Mesothelial cell of epicardium (in vitro differentiated cells): ENCODE data around the gene FHDC1. TPM values are rescaled to one million over a fixed set of nuclear protein-coding genes. Genes with fewer than 3 reads are reported as not detected.

Source experiments
- DNase-seq, 2 experiments: peaks; one replicate each; pipeline ENCODE4 v3.0.0; 2021; ENCODE audit warnings: low spot score in 2 of 2; ENCODE audit not compliant: unreplicated experiment in 2 of 2
- H3K27ac Mint-ChIP-seq: 2 replicates; pipeline ENCODE4 v1.8.0; 2021; ENCODE audit warnings: mixed read lengths
- H3K27me3 Mint-ChIP-seq: 2 replicates; pipeline ENCODE4 v1.8.0; 2021; ENCODE audit warnings: low read depth, mixed read lengths
- H3K36me3 Mint-ChIP-seq: 2 replicates; pipeline ENCODE4 v1.8.0; 2021; ENCODE audit warnings: mixed read lengths
- H3K4me1 Mint-ChIP-seq: 2 replicates; pipeline ENCODE4 v1.8.0; 2021; ENCODE audit warnings: mixed read lengths
- H3K4me3 Mint-ChIP-seq: 2 replicates; pipeline ENCODE4 v1.8.0; 2021; ENCODE audit warnings: mild to moderate bottlenecking, moderate library complexity, mixed read lengths
- H3K9me3 Mint-ChIP-seq: 2 replicates; pipeline ENCODE4 v1.8.0; 2021; ENCODE audit warnings: mixed read lengths
- CTCF ChIP-seq: fragments of 200-600 bp; sonication (generic); IDR thresholded peaks from one replicate; pipeline ENCODE4 v1.5.0; 2021; ENCODE audit warnings: antibody characterized with exemption; ENCODE audit not compliant: unreplicated experiment
- total RNA-seq: library from RNA; stranded (reverse); gene quantifications from 3 replicates; pipeline ENCODE4 v1.2.1, GENCODE V29; 2021

The FHDC1 gene
- total RNA-seq, 1 donor from 2014 or later = 4.6 TPM

GRCh38 chr4:152953514-152953913 lies 17.4 kb downstream of the FHDC1 start:
- Mint-ChIP-seq H3K27me3 (peaks cover 8% of the 10 kb centered on the region), H3K4me1 (peaks cover 37% of the 10 kb centered on the region), H3K27ac (no peak overlapping the region), H3K36me3 (peaks cover 9% of the 10 kb centered on the region), H3K9me3 (no peaks in the 10 kb centered on the region), H3K4me3 (no peak overlapping the region)
- no peak for DNase-seq
- TF ChIP-seq CTCF = no peak

- Mint-ChIP-seq H3K4me1 (peaks cover 38% of the 10 kb centered on the region), H3K27me3 (peaks cover 5% of the 10 kb centered on the region), H3K27ac (no peak overlapping the region), H3K36me3 (peaks cover 9% of the 10 kb centered on the region), H3K9me3 (no peaks in the 10 kb centered on the region), H3K4me3 (no peak overlapping the region)
- no peak for DNase-seq
- no peak for TF ChIP-seq CTCF
Observed at GRCh38 chr4:152954741-152955140, 18.6 kb downstream of the FHDC1 start.

- H3K9me3 Mint-ChIP-seq = no peaks in the 10 kb centered on the region
- DNase-seq = no peak
- peaks cover 5% of the 10 kb centered on the region for H3K27me3 Mint-ChIP-seq
- H3K4me1 Mint-ChIP-seq = peaks cover 34% of the 10 kb centered on the region
- no peak for TF ChIP-seq CTCF
- no peak overlapping the region for H3K27ac Mint-ChIP-seq
- H3K4me3 Mint-ChIP-seq = no peak overlapping the region
- H3K36me3 Mint-ChIP-seq = peaks cover 9% of the 10 kb centered on the region
Observed at GRCh38 chr4:152956147-152956546, 20.0 kb downstream of the FHDC1 start.

GRCh38 chr4:152956650-152957436 lies 20.7 kb downstream of the FHDC1 start:
- H3K4me1 Mint-ChIP-seq = peaks cover 34% of the 10 kb centered on the region
- DNase-seq = no peak
- H3K4me3 Mint-ChIP-seq = no peak overlapping the region
- TF ChIP-seq CTCF = no peak
- no peaks in the 10 kb centered on the region for H3K9me3 Mint-ChIP-seq
- peaks cover 8% of the 10 kb centered on the region for H3K27me3 Mint-ChIP-seq
- no peak overlapping the region for H3K27ac Mint-ChIP-seq
- peaks cover 9% of the 10 kb centered on the region for H3K36me3 Mint-ChIP-seq

GRCh38 chr4:152957437-152958171 lies 21.5 kb downstream of the FHDC1 start:
- Mint-ChIP-seq H3K4me1 (peaks cover 36% of the 10 kb centered on the region), H3K27me3 (peaks cover 8% of the 10 kb centered on the region), H3K9me3 (no peaks in the 10 kb centered on the region), H3K36me3 (peaks cover 9% of the 10 kb centered on the region), H3K4me3 (no peak overlapping the region), H3K27ac (no peak overlapping the region)
- TF ChIP-seq CTCF = no peak
- no peak for DNase-seq
